ENCODE data around the gene CCDC121.

DNA sequence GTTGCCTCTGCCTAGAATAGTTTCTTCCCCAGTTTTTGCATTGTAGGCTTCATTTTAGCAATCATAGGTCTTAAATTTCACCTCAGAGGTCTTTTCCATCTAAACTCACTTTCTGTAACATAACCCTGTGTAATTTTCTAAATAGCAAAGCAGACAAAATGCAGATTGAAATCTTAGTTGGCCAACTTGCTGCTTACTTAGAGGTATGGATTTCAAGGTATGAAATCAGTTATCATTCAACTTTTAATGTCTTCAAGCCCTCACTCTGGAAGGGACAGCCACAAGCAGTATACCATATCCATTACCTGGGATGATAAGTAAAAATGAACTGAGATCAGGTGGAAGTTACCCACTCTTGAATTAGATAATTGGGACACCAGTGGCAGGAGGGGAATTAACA lies 3.9 kb downstream of the CCDC121 start:
- TF ChIP-seq EZH2 (IDR thresholded peaks at IDR 0.05) = no peak
- TF ChIP-seq, protein P1, sequence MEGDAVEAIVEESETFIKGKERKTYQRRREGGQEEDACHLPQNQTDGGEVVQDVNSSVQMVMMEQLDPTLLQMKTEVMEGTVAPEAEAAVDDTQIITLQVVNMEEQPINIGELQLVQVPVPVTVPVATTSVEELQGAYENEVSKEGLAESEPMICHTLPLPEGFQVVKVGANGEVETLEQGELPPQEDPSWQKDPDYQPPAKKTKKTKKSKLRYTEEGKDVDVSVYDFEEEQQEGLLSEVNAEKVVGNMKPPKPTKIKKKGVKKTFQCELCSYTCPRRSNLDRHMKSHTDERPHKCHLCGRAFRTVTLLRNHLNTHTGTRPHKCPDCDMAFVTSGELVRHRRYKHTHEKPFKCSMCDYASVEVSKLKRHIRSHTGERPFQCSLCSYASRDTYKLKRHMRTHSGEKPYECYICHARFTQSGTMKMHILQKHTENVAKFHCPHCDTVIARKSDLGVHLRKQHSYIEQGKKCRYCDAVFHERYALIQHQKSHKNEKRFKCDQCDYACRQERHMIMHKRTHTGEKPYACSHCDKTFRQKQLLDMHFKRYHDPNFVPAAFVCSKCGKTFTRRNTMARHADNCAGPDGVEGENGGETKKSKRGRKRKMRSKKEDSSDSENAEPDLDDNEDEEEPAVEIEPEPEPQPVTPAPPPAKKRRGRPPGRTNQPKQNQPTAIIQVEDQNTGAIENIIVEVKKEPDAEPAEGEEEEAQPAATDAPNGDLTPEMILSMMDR (IDR thresholded peaks at IDR 0.05) = no peak
